Smooth muscle cell of trachea (primary cell): ENCODE results near the gene ALDH3A1. TPM values are rescaled to one million over a fixed set of nuclear protein-coding genes. Genes with fewer than 3 reads are reported as not detected.

Source experiments
- total RNA-seq: library from RNA; depleted of rRNA; stranded (reverse); fragments of >200 nt; gene quantifications from 2 replicates; pipeline ENCODE4 v1.2.1, GENCODE V29; 2014

The ALDH3A1 gene
- total RNA-seq, result 1.3 and 1.6 TPM in 2 replicates

GRCh38 chr17:19747829-19748806 is at the start of gene ALDH3A1:
ALDH3A1 (minus strand) TSS chr17:19748298; CDS start chr17:19745129, 3,169 bp downstream.

DNA sequence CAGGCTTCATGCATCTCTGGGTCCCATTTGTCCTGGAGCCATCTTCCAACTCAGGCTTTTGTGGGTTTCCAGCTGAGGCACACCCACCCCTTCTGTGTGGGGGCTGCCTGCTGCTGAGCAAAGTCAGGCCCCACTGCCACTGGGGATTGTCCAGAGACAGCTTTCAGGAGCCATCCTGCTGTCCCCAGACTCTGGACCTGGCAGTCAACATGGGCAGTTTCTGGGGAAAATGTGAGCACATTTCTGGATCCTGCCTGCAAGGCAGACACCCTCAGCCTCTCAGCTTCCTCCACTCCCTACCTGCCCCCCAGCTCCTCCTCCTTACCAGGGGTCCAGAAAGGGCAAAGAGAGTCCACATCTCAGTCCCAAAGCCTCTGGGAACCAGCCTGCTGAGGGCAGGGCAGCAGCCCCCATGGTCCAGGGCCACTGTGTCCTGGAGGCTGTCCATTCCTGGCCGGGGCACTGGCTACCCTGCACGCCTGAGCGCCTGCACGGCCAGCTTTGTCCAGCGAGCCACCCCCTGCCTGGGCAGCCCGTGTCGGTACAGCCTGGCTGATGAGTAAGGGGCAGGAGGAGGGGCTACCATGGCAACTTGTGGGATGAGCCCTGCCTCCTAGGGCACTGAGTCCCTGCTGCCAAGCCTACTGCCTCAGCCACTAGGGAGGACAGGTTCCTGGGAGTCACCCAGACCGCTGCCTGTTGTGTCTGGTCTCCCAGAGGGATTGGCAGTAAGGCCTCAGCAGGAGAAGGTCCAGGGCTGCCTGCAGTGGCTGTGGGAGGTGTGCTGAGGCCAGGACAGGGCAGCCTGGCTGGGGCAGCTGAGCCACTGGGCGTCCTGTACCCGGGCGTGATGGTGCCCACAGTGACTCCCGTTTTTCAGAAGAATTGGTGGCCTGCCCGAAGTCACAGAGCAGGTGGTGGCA is 31.7 kb downstream of the ALDH3A1 start, which contains the start of gene SLC47A2:
SLC47A2 (minus strand) TSS at position 477 of the 923 bp plus-strand sequence; CDS start at position 448, 29 bp downstream.

Other genes starting within 250 kb of the ALDH3A1 start
- gene SLC47A1, start 214.4 kb downstream of the ALDH3A1 start, total RNA-seq, result 0.15 and 0.50 TPM in 2 replicates
- 49.7 and 65.2 TPM in 2 replicates for gene ALDH3A2, start 99.5 kb downstream of the ALDH3A1 start, total RNA-seq
- gene SLC47A2, start 31.7 kb downstream of the ALDH3A1 start, total RNA-seq, result under 0.01 TPM in 1 of 2 replicates, not detected in the other
- gene ULK2, start 119.6 kb upstream of the ALDH3A1 start, total RNA-seq, result 18.9 and 37.9 TPM in 2 replicates
- gene AKAP10, start 229.5 kb upstream of the ALDH3A1 start, total RNA-seq, result 25.6 and 26.5 TPM in 2 replicates